ENCODE data around the gene MMP21. TPM values are rescaled to one million over a fixed set of nuclear protein-coding genes. Genes with fewer than 3 reads are reported as not detected.

MMP21 gene
- polyA plus RNA-seq, 1 donor, result 0.28 TPM

Other genes with a start within 250 kb of the MMP21 start
- 0.07 TPM for gene TEX36, start 92.7 kb downstream of the MMP21 start, polyA plus RNA-seq
- gene EDRF1, start 56.1 kb downstream of the MMP21 start, polyA plus RNA-seq, result 29.4 TPM
- 47.8 TPM for gene UROS, start 47.4 kb upstream of the MMP21 start, polyA plus RNA-seq
- 56.3 TPM for gene BCCIP, start 47.7 kb upstream of the MMP21 start, polyA plus RNA-seq
- gene DHX32, start 105.5 kb upstream of the MMP21 start, polyA plus RNA-seq, result 37.2 TPM
- 5.0 TPM for gene FANK1, start 120.7 kb upstream of the MMP21 start, polyA plus RNA-seq

Measured in large intestine (tissue), 1 donor.